Activated CD4-positive, alpha-beta T cell treated with anti-CD3 and anti-CD28 coated beads, Interleukin-10, Interleukin-2, amounts not matched to agents 100 ng/mL and 50 ng/mL, durations not matched to agents 16 hours and 8 hours (primary cell): ENCODE results near the gene MZT1.
"Not testable (repeated sequence)": the region's sequence is repeated elsewhere in the genome, so short reads cannot be mapped to it uniquely, and the experiment has no call there.

Experiments
- DNase-seq: peaks from one replicate; pipeline ENCODE4 v3.0.0-alpha.2; 2020

Gene MZT1

GRCh38 chr13:72727417-72728289 lies at the start of gene MZT1, which contains the start of gene BORA:
Gene MZT1 (minus strand): TSS chr13:72727629. CDS start chr13:72727602, 27 bp downstream.
Gene BORA (plus strand): TSS chr13:72727923. CDS start chr13:72728941, 1,018 bp downstream.
- DNase-seq, result peak; percentile 98

- no peak for DNase-seq
Observed at GRCh38 chr13:72774019-72774418, 46.6 kb upstream of the MZT1 start.

- no peak for DNase-seq
Observed at GRCh38 chr13:72763411-72763810, 36.0 kb upstream of the MZT1 start.

- no peak for DNase-seq
Observed at GRCh38 chr13:72760189-72760588, 32.8 kb upstream of the MZT1 start.

- DNase-seq, result no peak
Observed at GRCh38 chr13:72757792-72758535, 30.5 kb upstream of the MZT1 start.

- DNase-seq, result no peak
Observed at GRCh38 chr13:72754111-72754510, 26.7 kb upstream of the MZT1 start.

GRCh38 chr13:72751220-72751619 lies 23.8 kb upstream of the MZT1 start:
- DNase-seq, result no peak

GRCh38 chr13:72745260-72745659 lies 17.8 kb upstream of the MZT1 start:
- peak; percentile 51 for DNase-seq

- DNase-seq, result no peak
Observed at GRCh38 chr13:72740015-72740414, 12.6 kb upstream of the MZT1 start.

GRCh38 chr13:72737033-72737432 lies 9.6 kb upstream of the MZT1 start:
- no peak for DNase-seq

- DNase-seq, result no peak
Observed at GRCh38 chr13:72728290-72728605, 819 bp upstream of the MZT1 start.

- peak; percentile 51 for DNase-seq
Observed at GRCh38 chr13:72726726-72727416, 558 bp downstream of the MZT1 start.

GRCh38 chr13:72726185-72726584 lies 1.2 kb downstream of the MZT1 start:
- not testable (repeated sequence) for DNase-seq

- no peak for DNase-seq
Observed at GRCh38 chr13:72716776-72717175, 10.7 kb downstream of the MZT1 start.

- DNase-seq, result no peak
Observed at GRCh38 chr13:72700509-72700908, 26.9 kb downstream of the MZT1 start.

- no peak for DNase-seq
Observed at GRCh38 chr13:72698164-72698563, 29.3 kb downstream of the MZT1 start.

GRCh38 chr13:72696579-72696978 lies 30.9 kb downstream of the MZT1 start:
- DNase-seq, result no peak

GRCh38 chr13:72694314-72694713 lies 33.1 kb downstream of the MZT1 start:
- DNase-seq, result no peak

- DNase-seq, result no peak
Observed at GRCh38 chr13:72693832-72694231, 33.6 kb downstream of the MZT1 start.

- no peak for DNase-seq
Observed at GRCh38 chr13:72692884-72693514, 34.4 kb downstream of the MZT1 start.

- DNase-seq, result no peak
Observed at GRCh38 chr13:72689181-72689696, 38.2 kb downstream of the MZT1 start.

GRCh38 chr13:72686766-72687165 lies 40.7 kb downstream of the MZT1 start:
- no peak for DNase-seq

GRCh38 chr13:72680353-72680752 lies 47.1 kb downstream of the MZT1 start:
- no peak for DNase-seq
